ENCODE measurements around the gene RTTN.

- TF ChIP-seq CTCF (conservative IDR thresholded peaks at IDR 0.05) = no peak
- TF ChIP-seq EZH2 (IDR thresholded peaks at IDR 0.05; ENCODE audit: low read depth) = no peak
These were observed 223.5 kb downstream of the RTTN start for GRCh38 chr18:69981948-69982347.

Measured in PC-9 (cell line).